OCI-LY3 (cell line): ENCODE data around the gene WWC1.
A peak's percentile ranks its signal among the peaks of the same experiment; 100 is the strongest.
"Not testable (repeated sequence)": the region's sequence is repeated elsewhere in the genome, so short reads cannot be mapped to it uniquely, and the experiment has no call there.

Source experiments
- H2AFZ ChIP-seq: fragments of 200-600, 300-600 bp; shearing (Covaris generic); 2 replicates; pipeline ENCODE4 v1.6.0; 2014; ENCODE audit warnings: antibody characterized with exemption, low read depth, low read length
- H3K27ac ChIP-seq: fragments of 200-600, 300-600 bp; sonication (generic); 2 replicates; pipeline ENCODE4 v1.5.1; 2014; ENCODE audit warnings: mild to moderate bottlenecking, low read length, moderate library complexity, mixed read lengths
- H3K27me3 ChIP-seq: fragments of 200-600, 300-600 bp; sonication (generic); 2 replicates; pipeline ENCODE4 v1.6.1; 2014; ENCODE audit warnings: low read depth, low read length, mixed read lengths
- H3K36me3 ChIP-seq: fragments of 200-600, 300-600 bp; sonication (generic); replicated peaks from 2 replicates; pipeline ENCODE3; 2014; ENCODE audit warnings: low read depth, low read length, mixed read lengths
- H3K4me1 ChIP-seq: fragments of 300-600, 200-600 bp; sonication (generic); 2 replicates; pipeline ENCODE4 v1.6.1; 2014; ENCODE audit warnings: low read length, mixed read lengths
- H3K4me2 ChIP-seq: fragments of 200-600, 300-600 bp; sonication (generic); 2 replicates; pipeline ENCODE4 v1.6.1; 2014; ENCODE audit warnings: low read length, mixed read lengths
- H3K4me3 ChIP-seq: fragments of 300-600, 200-600 bp; sonication (generic); 2 replicates; pipeline ENCODE4 v1.5.1; 2014; ENCODE audit warnings: antibody characterized with exemption, mild to moderate bottlenecking, low read length, moderate library complexity
- H3K79me2 ChIP-seq: fragments of 300-600, 200-600 bp; shearing (Covaris generic); 2 replicates; pipeline ENCODE4 v1.6.1; 2014; ENCODE audit warnings: mild to moderate bottlenecking, low read length, mixed read lengths
- H3K9ac ChIP-seq: fragments of 300-600, 200-600 bp; shearing (Covaris generic); 2 replicates; pipeline ENCODE4 v1.6.0; 2014; ENCODE audit warnings: mild to moderate bottlenecking, low read length, moderate library complexity
- H3K9me3 ChIP-seq: fragments of 200-600, 300-600 bp; shearing (Covaris generic); 2 replicates; pipeline ENCODE4 v1.6.1; 2014; ENCODE audit warnings: low read length, mixed read lengths; ENCODE audit not compliant: insufficient read depth
- H4K20me1 ChIP-seq: fragments of 200-600, 300-600 bp; sonication (generic); 2 replicates; pipeline ENCODE4 v1.6.1; 2016; ENCODE audit warnings: low read length, mixed read lengths; ENCODE audit not compliant: insufficient read depth
- CTCF ChIP-seq: fragments of 200-600, 300-600 bp; sonication (generic); IDR thresholded peaks from 2 replicates; pipeline ENCODE4 v1.5.1; 2014; ENCODE audit warnings: antibody characterized with exemption, low read length, low read depth
- EZH2phosphoT487 ChIP-seq: fragments of 200-600 bp; shearing (Covaris generic); IDR thresholded peaks from 2 replicates; pipeline ENCODE4 v1.6.1; 2018; ENCODE audit warnings: antibody characterized with exemption, mixed run types, low read depth

WWC1 gene

GRCh38 chr5:168334695-168335094 lies 43.2 kb downstream of the WWC1 start:
- H2AFZ ChIP-seq = no peak overlapping the region
- no peak overlapping the region for H3K27ac ChIP-seq
- no peaks in the 10 kb centered on the region for H3K79me2 ChIP-seq
- H3K36me3 ChIP-seq = no peaks in the 10 kb centered on the region
- H3K9ac ChIP-seq = no peak overlapping the region
- H3K4me3 ChIP-seq = no peak overlapping the region
- no peaks in the 10 kb centered on the region for H3K9me3 ChIP-seq
- no peak overlapping the region for H3K4me2 ChIP-seq
- peaks cover 32% of the 10 kb centered on the region for H4K20me1 ChIP-seq
- H3K4me1 ChIP-seq = peaks cover 9% of the 10 kb centered on the region
- H3K27me3 ChIP-seq = no peaks in the 10 kb centered on the region
- no peak for TF ChIP-seq EZH2phosphoT487
- TF ChIP-seq CTCF = no peak

GRCh38 chr5:168337361-168337760 lies 45.9 kb downstream of the WWC1 start:
- Histone ChIP-seq H3K36me3 (no peaks in the 10 kb centered on the region), H4K20me1 (peaks cover 19% of the 10 kb centered on the region), H3K9me3 (no peaks in the 10 kb centered on the region), H3K4me2 (no peak overlapping the region), H3K79me2 (no peaks in the 10 kb centered on the region; the same call in 1 of the 2 replicates), H3K9ac (no peak overlapping the region), H3K4me3 (no peak overlapping the region), H3K27ac (no peak overlapping the region), H2AFZ (no peak overlapping the region), H3K27me3 (no peaks in the 10 kb centered on the region), H3K4me1 (peaks cover 9% of the 10 kb centered on the region)
- TF ChIP-seq EZH2phosphoT487 = no peak

- H4K20me1 ChIP-seq = peaks cover 14% of the 10 kb centered on the region
- H3K27me3 ChIP-seq = no peaks in the 10 kb centered on the region
- H3K9ac ChIP-seq = no peak overlapping the region
- H3K9me3 ChIP-seq = no peaks in the 10 kb centered on the region
- H3K27ac ChIP-seq = no peak overlapping the region
- peaks cover 9% of the 10 kb centered on the region for H3K4me1 ChIP-seq
- TF ChIP-seq CTCF (peak; percentile 26; the same call in 1 of the 2 replicates), EZH2phosphoT487 (no peak)
- no peak overlapping the region for H2AFZ ChIP-seq
- no peak overlapping the region for H3K4me2 ChIP-seq
- no peaks in the 10 kb centered on the region for H3K36me3 ChIP-seq
- H3K4me3 ChIP-seq = no peak overlapping the region
- no peaks in the 10 kb centered on the region; the same call in 1 of the 2 replicates for H3K79me2 ChIP-seq
Observed at GRCh38 chr5:168339109-168339771, 47.8 kb downstream of the WWC1 start.

GRCh38 chr5:168339772-168340140 lies 48.3 kb downstream of the WWC1 start:
- not testable (repeated sequence) for H3K79me2 ChIP-seq, H3K27ac ChIP-seq, H3K4me3 ChIP-seq, H3K9me3 ChIP-seq, H3K27me3 ChIP-seq, H4K20me1 ChIP-seq, H3K36me3 ChIP-seq, H3K9ac ChIP-seq, H2AFZ ChIP-seq, H3K4me1 ChIP-seq, H3K4me2 ChIP-seq

GRCh38 chr5:168340487-168340886 lies 49.0 kb downstream of the WWC1 start:
- Histone ChIP-seq H2AFZ (no peak overlapping the region), H4K20me1 (0 out of 2 replicates have a peak, but pooled peaks cover 3% of the 10 kb centered on the region), H3K27me3 (no peaks in the 10 kb centered on the region), H3K27ac (no peak overlapping the region), H3K4me2 (no peak overlapping the region), H3K9ac (no peak overlapping the region), H3K36me3 (no peaks in the 10 kb centered on the region), H3K79me2 (no peaks in the 10 kb centered on the region; the same call in 1 of the 2 replicates), H3K9me3 (no peaks in the 10 kb centered on the region), H3K4me1 (peaks cover 6% of the 10 kb centered on the region), H3K4me3 (no peak overlapping the region)
- TF ChIP-seq CTCF = no peak
- no peak for TF ChIP-seq EZH2phosphoT487
